IPS-18a (cell line): ENCODE measurements around the gene TMEM256.

Experiments
- H3K27ac ChIP-seq: one replicate; pipeline ENCODE4 v1.5.1; 2013; ENCODE audit warnings: low read length
- H3K27me3 ChIP-seq: one replicate; pipeline ENCODE4 v1.6.1; 2013; ENCODE audit warnings: mild to moderate bottlenecking, low read length; ENCODE audit not compliant: control insufficient read depth, insufficient read depth
- H3K36me3 ChIP-seq: one replicate; pipeline ENCODE4 v1.6.1; 2013; ENCODE audit warnings: low read depth, low read length; ENCODE audit not compliant: control insufficient read depth
- H3K4me1 ChIP-seq: one replicate; pipeline ENCODE4 v1.6.1; 2013; ENCODE audit warnings: low read depth, low read length; ENCODE audit not compliant: control insufficient read depth
- H3K4me3 ChIP-seq: one replicate; pipeline ENCODE4 v1.5.1; 2013; ENCODE audit warnings: low read length
- H3K9ac ChIP-seq: one replicate; pipeline ENCODE4 v1.6.1; 2013; ENCODE audit warnings: mild to moderate bottlenecking, low read length, moderate library complexity
- H3K9me3 ChIP-seq: one replicate; pipeline ENCODE4 v1.6.1; 2013; ENCODE audit warnings: low read depth, low read length; ENCODE audit not compliant: control insufficient read depth

The TMEM256 gene

GRCh38 chr17:7426896-7427489 lies 23.1 kb upstream of the TMEM256 start:
- no peaks in the 10 kb centered on the region for H3K9me3 ChIP-seq
- H3K4me1 ChIP-seq = no peaks in the 10 kb centered on the region
- no peak overlapping the region for H3K27ac ChIP-seq
- H3K9ac ChIP-seq = no peak overlapping the region
- H3K36me3 ChIP-seq = no peaks in the 10 kb centered on the region
- no peaks in the 10 kb centered on the region for H3K27me3 ChIP-seq
- H3K4me3 ChIP-seq = no peak overlapping the region

- Histone ChIP-seq H3K36me3 (no peaks in the 10 kb centered on the region), H3K4me3 (no peak overlapping the region), H3K9ac (no peak overlapping the region), H3K4me1 (no peaks in the 10 kb centered on the region), H3K27me3 (no peaks in the 10 kb centered on the region), H3K27ac (no peak overlapping the region), H3K9me3 (no peaks in the 10 kb centered on the region)
Observed at GRCh38 chr17:7426203-7426863, 22.4 kb upstream of the TMEM256 start.

GRCh38 chr17:7425756-7426155 lies 21.9 kb upstream of the TMEM256 start:
- no peak overlapping the region for H3K27ac ChIP-seq
- no peaks in the 10 kb centered on the region for H3K9me3 ChIP-seq
- no peaks in the 10 kb centered on the region for H3K27me3 ChIP-seq
- no peak overlapping the region for H3K4me3 ChIP-seq
- no peaks in the 10 kb centered on the region for H3K36me3 ChIP-seq
- no peak overlapping the region for H3K9ac ChIP-seq
- H3K4me1 ChIP-seq = no peaks in the 10 kb centered on the region

GRCh38 chr17:7425316-7425715 lies 21.4 kb upstream of the TMEM256 start, which contains the start of gene SPEM2:
TSS of gene SPEM2 (plus strand) at chr17:7425616. CDS start at chr17:7425689, 73 bp downstream.
- Histone ChIP-seq H3K4me1 (no peaks in the 10 kb centered on the region), H3K27me3 (no peaks in the 10 kb centered on the region), H3K9ac (no peak within 1 kb of the TSS), H3K4me3 (no peak within 1 kb of the TSS), H3K27ac (no peak within 1 kb of the TSS), H3K9me3 (no peaks in the 10 kb centered on the region), H3K36me3 (no peaks in the 10 kb centered on the region)

GRCh38 chr17:7423679-7424078 lies 19.8 kb upstream of the TMEM256 start:
- Histone ChIP-seq H3K9me3 (no peaks in the 10 kb centered on the region), H3K36me3 (peaks cover under 1% of the 10 kb centered on the region), H3K4me3 (no peak overlapping the region), H3K9ac (no peak overlapping the region), H3K27me3 (no peaks in the 10 kb centered on the region), H3K4me1 (peaks cover 4% of the 10 kb centered on the region), H3K27ac (no peak overlapping the region)

- no peaks in the 10 kb centered on the region for H3K27me3 ChIP-seq
Observed at GRCh38 chr17:7421186-7421585, 17.3 kb upstream of the TMEM256 start.

GRCh38 chr17:7419819-7420610 lies 16.1 kb upstream of the TMEM256 start, which contains the start of gene SPEM1:
TSS of gene SPEM1 (plus strand) at chr17:7420324. CDS start at chr17:7420385, 61 bp downstream.
- Histone ChIP-seq H3K9me3 (no peaks in the 10 kb centered on the region), H3K27me3 (no peaks in the 10 kb centered on the region), H3K4me3 (no peak within 1 kb of the TSS), H3K4me1 (peaks cover 6% of the 10 kb centered on the region), H3K27ac (no peak within 1 kb of the TSS), H3K9ac (no peak within 1 kb of the TSS), H3K36me3 (peaks cover 14% of the 10 kb centered on the region)

More at GRCh38 chr17:7421186-7421585, 17.3 kb upstream of the TMEM256 start:
- H3K4me1 ChIP-seq = peaks cover 6% of the 10 kb centered on the region
- H3K9ac ChIP-seq = no peak overlapping the region
- peaks cover 5% of the 10 kb centered on the region for H3K36me3 ChIP-seq
- no peak overlapping the region for H3K4me3 ChIP-seq
- H3K27ac ChIP-seq = no peak overlapping the region
- H3K9me3 ChIP-seq = no peaks in the 10 kb centered on the region

GRCh38 chr17:7418472-7419152 lies 14.7 kb upstream of the TMEM256 start:
- no peak overlapping the region for H3K9ac ChIP-seq
- H3K27ac ChIP-seq = no peak overlapping the region
- H3K4me1 ChIP-seq = peaks cover 6% of the 10 kb centered on the region
- no peaks in the 10 kb centered on the region for H3K27me3 ChIP-seq
- no peaks in the 10 kb centered on the region for H3K9me3 ChIP-seq
- no peak overlapping the region for H3K4me3 ChIP-seq
- H3K36me3 ChIP-seq = peaks cover 16% of the 10 kb centered on the region

- Histone ChIP-seq H3K27me3 (no peaks in the 10 kb centered on the region), H3K4me3 (no peak overlapping the region), H3K36me3 (peaks cover 16% of the 10 kb centered on the region), H3K9ac (no peak overlapping the region), H3K4me1 (peaks cover 6% of the 10 kb centered on the region), H3K9me3 (no peaks in the 10 kb centered on the region), H3K27ac (no peak overlapping the region)
Observed at GRCh38 chr17:7417056-7417655, 13.3 kb upstream of the TMEM256 start.

- no peaks in the 10 kb centered on the region for H3K27me3 ChIP-seq
- H3K9me3 ChIP-seq = no peaks in the 10 kb centered on the region
- no peak overlapping the region for H3K4me3 ChIP-seq
- peaks cover 16% of the 10 kb centered on the region for H3K36me3 ChIP-seq
- peaks cover 6% of the 10 kb centered on the region for H3K4me1 ChIP-seq
- no peak overlapping the region for H3K27ac ChIP-seq
- no peak overlapping the region for H3K9ac ChIP-seq
Observed at GRCh38 chr17:7416323-7416722, 12.4 kb upstream of the TMEM256 start.

- Histone ChIP-seq H3K27me3 (no peaks in the 10 kb centered on the region), H3K9ac (no peak overlapping the region), H3K36me3 (peaks cover 16% of the 10 kb centered on the region), H3K4me3 (no peak overlapping the region), H3K27ac (no peak overlapping the region), H3K9me3 (no peaks in the 10 kb centered on the region), H3K4me1 (peaks cover 6% of the 10 kb centered on the region)
Observed at GRCh38 chr17:7415784-7416183, 11.9 kb upstream of the TMEM256 start.
